OCI-LY7 (cell line): Measurements from ENCODE around the gene CDH22.

Experiments used
- CTCF ChIP-seq: fragments of 200-600 bp; sonication (generic); conservative IDR thresholded peaks from 2 replicates; pipeline ENCODE4 v1.5.1; 2014; ENCODE audit warnings: mild to moderate bottlenecking, antibody characterized with exemption, low read length, moderate library complexity, mixed read lengths
- EZH2phosphoT487 ChIP-seq: fragments of 200-600 bp; sonication (generic); IDR thresholded peaks from 2 replicates; pipeline ENCODE4 v1.6.1; 2018; ENCODE audit warnings: low read depth, borderline replicate concordance, mild to moderate bottlenecking, mixed run types, antibody characterized with exemption, low read length, moderate library complexity, mixed read lengths

GRCh38 chr20:46312945-46313861 is 4.9 kb upstream of the CDH22 start:
- TF ChIP-seq CTCF (no peak), EZH2phosphoT487 (no peak)
